ENCODE results near the gene UVRAG. TPM values are rescaled to one million over a fixed set of nuclear protein-coding genes. Genes with fewer than 3 reads are reported as not detected.

The UVRAG gene
- polyA plus RNA-seq, 2 donors: 3.1 to 3.8 TPM

DNA sequence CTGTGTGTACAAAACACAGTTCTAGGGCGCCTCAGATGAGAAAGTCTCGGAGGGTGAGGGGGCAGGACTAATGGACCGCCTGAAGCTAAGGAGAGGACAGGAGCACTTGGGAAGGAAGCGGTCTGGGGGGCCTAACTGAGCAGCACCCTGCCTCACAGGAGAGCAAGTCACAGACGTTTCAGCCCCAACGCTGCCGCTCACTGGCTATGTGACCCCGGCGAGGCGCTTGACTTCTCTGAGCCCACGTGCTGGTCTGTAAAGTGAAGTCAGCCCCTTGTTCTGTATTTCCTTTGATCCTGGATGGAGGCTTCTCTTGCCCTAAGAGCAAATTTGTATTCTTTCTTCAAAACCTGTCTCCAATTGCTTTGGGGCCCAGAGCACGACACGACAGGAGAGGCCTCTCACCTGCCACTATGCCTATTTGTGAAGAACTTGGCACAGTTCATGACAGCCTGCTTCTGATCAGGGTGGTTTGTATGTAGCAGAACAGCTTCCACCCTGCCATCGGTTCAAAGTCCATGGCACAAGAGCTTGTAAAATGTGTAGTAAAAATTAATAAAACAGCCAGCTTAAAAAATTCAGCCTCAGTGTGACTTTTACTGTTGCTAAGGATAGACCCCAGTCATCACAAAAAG lies 332.2 kb downstream of the UVRAG start:
- Histone ChIP-seq H3K27me3 (ENCODE audit: control insufficient read depth in 1 of 2, insufficient read depth in 2 of 2, low read length in 2 of 2) (no peaks in the 10 kb centered on the region), H3K27ac (ENCODE audit: low read depth in 2 of 2, low read length in 1 of 2) (no peak overlapping the region), H3K36me3 (ENCODE audit: control insufficient read depth in 2 of 2, insufficient read depth in 2 of 2, low read length in 1 of 2) (peaks cover 0 to 4% of the 10 kb centered on the region in 2 donors), H3K9me3 (ENCODE audit: control insufficient read depth in 2 of 2, insufficient read depth in 1 of 2, low read depth in 1 of 2, low read length in 1 of 2) (no peaks in the 10 kb centered on the region), H3K4me3 (ENCODE audit: low read depth in 1 of 2, low read length in 2 of 2) (no peak overlapping the region), H3K4me1 (ENCODE audit: control insufficient read depth in 2 of 2, insufficient read depth in 2 of 2, low read length in 1 of 2) (peaks cover 0 to 5% of the 10 kb centered on the region in 2 donors)
- WGBS, 2 donors: 83% methylated on average over 14 of the region's 14 CpGs

DNA sequence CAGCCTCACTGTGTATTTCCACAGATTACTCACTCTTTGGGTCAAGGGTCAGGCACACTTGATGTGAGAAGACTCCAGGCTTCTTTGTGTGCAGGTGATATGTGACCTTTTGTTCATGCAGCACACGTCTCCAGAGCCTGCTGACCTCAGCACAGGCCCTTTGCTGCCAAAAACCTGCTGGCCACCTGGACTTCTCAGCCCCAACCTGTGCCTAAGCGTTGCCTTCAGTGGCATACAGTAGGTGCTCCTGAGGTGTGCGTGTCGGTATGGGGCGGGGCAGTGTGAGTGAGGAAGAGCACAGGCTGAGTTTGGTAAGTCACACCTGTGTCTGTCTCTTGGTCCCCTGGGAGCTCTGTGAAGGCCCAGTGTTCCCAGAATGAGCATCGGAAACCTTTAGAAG lies 333.2 kb downstream of the UVRAG start:
- no peak overlapping the region for H3K4me3 ChIP-seq (ENCODE audit: low read depth in 1 of 2, low read length in 2 of 2)
- H3K4me1 ChIP-seq (ENCODE audit: control insufficient read depth in 2 of 2, insufficient read depth in 2 of 2, low read length in 1 of 2): peaks cover 0 to 5% of the 10 kb centered on the region in 2 donors
- WGBS, 2 donors: 81 to 91% methylated on average over 6 of the region's 6 CpGs
- no peaks in the 10 kb centered on the region for H3K9me3 ChIP-seq (ENCODE audit: control insufficient read depth in 2 of 2, insufficient read depth in 1 of 2, low read depth in 1 of 2, low read length in 1 of 2)
- no peaks in the 10 kb centered on the region for H3K36me3 ChIP-seq (ENCODE audit: control insufficient read depth in 2 of 2, insufficient read depth in 2 of 2, low read length in 1 of 2)
- H3K27me3 ChIP-seq (ENCODE audit: control insufficient read depth in 1 of 2, insufficient read depth in 2 of 2, low read length in 2 of 2): no peaks in the 10 kb centered on the region
- no peak overlapping the region for H3K27ac ChIP-seq (ENCODE audit: low read depth in 2 of 2, low read length in 1 of 2)

GRCh38 chr11:76148941-76149613 lies 334.1 kb downstream of the UVRAG start:
- Histone ChIP-seq H3K4me3 (ENCODE audit: low read depth in 1 of 2, low read length in 2 of 2) (no peak overlapping the region), H3K27ac (ENCODE audit: low read depth in 2 of 2, low read length in 1 of 2) (no peak overlapping the region)
- WGBS, 2 donors: 71 to 81% methylated on average over 17 of the region's 17 CpGs

DNA sequence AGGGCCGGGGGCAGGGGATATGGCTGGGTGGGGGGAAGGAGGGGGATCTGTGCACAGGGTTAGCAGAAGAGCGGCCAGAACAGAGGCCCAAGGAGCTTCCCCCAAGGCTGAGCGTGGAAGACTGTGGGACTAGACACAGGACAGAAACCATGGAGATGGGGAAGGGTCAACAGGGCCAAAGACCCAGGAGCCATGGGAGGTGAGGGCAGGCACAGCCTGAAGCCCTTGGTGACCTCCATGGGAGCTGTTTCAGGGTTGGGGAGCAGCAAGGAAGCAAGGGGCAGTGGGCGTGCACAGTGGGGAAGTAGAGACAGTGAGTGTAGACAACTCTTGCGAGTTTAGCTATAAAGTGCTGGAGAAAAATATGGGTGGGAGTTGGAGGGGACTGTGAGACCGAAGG lies 334.7 kb downstream of the UVRAG start:
- no peaks in the 10 kb centered on the region for H3K9me3 ChIP-seq (ENCODE audit: control insufficient read depth in 2 of 2, insufficient read depth in 1 of 2, low read depth in 1 of 2, low read length in 1 of 2)
- WGBS, 2 donors: 87 to 93% methylated on average over 6 of the region's 6 CpGs
- H3K27ac ChIP-seq (ENCODE audit: low read depth in 2 of 2, low read length in 1 of 2): no peak overlapping the region
- H3K27me3 ChIP-seq (ENCODE audit: control insufficient read depth in 1 of 2, insufficient read depth in 2 of 2, low read length in 2 of 2): no peaks in the 10 kb centered on the region
- no peak overlapping the region for H3K4me3 ChIP-seq (ENCODE audit: low read depth in 1 of 2, low read length in 2 of 2)
- peaks cover 0 to 5% of the 10 kb centered on the region in 2 donors for H3K4me1 ChIP-seq (ENCODE audit: control insufficient read depth in 2 of 2, insufficient read depth in 2 of 2, low read length in 1 of 2)
- no peaks in the 10 kb centered on the region for H3K36me3 ChIP-seq (ENCODE audit: control insufficient read depth in 2 of 2, insufficient read depth in 2 of 2, low read length in 1 of 2)

More at GRCh38 chr11:76148941-76149613, 334.1 kb downstream of the UVRAG start:
- H3K4me1 ChIP-seq (ENCODE audit: control insufficient read depth in 2 of 2, insufficient read depth in 2 of 2, low read length in 1 of 2): peaks cover 0 to 5% of the 10 kb centered on the region in 2 donors
- no peaks in the 10 kb centered on the region for H3K36me3 ChIP-seq (ENCODE audit: control insufficient read depth in 2 of 2, insufficient read depth in 2 of 2, low read length in 1 of 2)
- H3K9me3 ChIP-seq (ENCODE audit: control insufficient read depth in 2 of 2, insufficient read depth in 1 of 2, low read depth in 1 of 2, low read length in 1 of 2): no peaks in the 10 kb centered on the region
- H3K27me3 ChIP-seq (ENCODE audit: control insufficient read depth in 1 of 2, insufficient read depth in 2 of 2, low read length in 2 of 2): no peaks in the 10 kb centered on the region

DNA sequence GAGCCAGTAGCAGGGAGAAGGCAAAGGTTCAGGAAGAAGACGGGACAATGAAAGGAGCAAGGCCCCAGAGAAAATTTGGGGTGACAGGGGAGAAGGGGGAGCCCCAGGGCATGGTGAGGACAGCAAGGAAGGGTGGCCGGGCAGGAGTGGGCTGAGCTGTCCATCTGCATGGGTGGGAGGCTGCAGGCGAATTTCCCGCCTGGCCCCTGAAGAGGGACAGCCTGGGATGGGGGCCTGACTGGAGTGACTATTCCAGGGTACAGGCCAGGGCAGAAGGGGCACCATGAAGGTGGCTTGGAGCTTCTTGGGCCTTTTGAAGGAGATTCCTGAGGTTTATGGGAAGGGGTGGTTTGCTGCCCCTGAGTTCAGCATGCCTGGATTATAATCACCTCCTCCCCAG lies 335.1 kb downstream of the UVRAG start:
- Histone ChIP-seq H3K27ac (ENCODE audit: low read depth in 2 of 2, low read length in 1 of 2) (no peak overlapping the region), H3K4me1 (ENCODE audit: control insufficient read depth in 2 of 2, insufficient read depth in 2 of 2, low read length in 1 of 2) (peaks cover 0 to 5% of the 10 kb centered on the region in 2 donors), H3K9me3 (ENCODE audit: control insufficient read depth in 2 of 2, insufficient read depth in 1 of 2, low read depth in 1 of 2, low read length in 1 of 2) (no peaks in the 10 kb centered on the region), H3K4me3 (ENCODE audit: low read depth in 1 of 2, low read length in 2 of 2) (no peak overlapping the region), H3K27me3 (ENCODE audit: control insufficient read depth in 1 of 2, insufficient read depth in 2 of 2, low read length in 2 of 2) (no peaks in the 10 kb centered on the region), H3K36me3 (ENCODE audit: control insufficient read depth in 2 of 2, insufficient read depth in 2 of 2, low read length in 1 of 2) (no peaks in the 10 kb centered on the region)
- 94 to 98% methylated on average over 4 of the region's 4 CpGs for WGBS, 2 donors

DNA sequence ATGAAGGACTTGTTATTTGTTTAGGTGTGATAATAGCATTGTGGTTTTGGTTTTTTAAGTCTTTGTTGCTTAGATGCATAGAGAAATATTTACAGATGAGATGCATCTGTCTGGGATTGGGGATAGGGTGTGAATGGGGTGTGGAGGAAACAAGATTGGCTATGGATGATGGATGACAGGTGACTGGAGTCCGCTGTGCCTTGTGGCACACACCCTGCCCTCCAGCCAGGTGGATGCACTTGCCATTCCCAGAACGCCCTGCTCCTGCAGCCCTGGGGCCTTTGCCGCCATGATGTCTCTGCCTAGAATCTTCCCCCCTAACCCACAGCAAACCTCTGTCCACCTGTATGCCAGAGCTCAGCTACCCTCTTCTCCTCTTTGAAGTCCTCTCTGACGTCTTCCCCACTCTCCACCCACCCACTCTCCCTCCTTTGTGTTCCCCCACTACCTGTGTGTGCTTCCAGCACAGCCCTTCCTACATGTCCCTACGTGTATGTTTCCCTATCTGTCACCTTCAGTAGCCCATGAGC lies 336.6 kb downstream of the UVRAG start:
- H3K4me1 ChIP-seq (ENCODE audit: control insufficient read depth in 2 of 2, insufficient read depth in 2 of 2, low read length in 1 of 2): peaks cover 0 to 5% of the 10 kb centered on the region in 2 donors
- H3K27me3 ChIP-seq (ENCODE audit: control insufficient read depth in 1 of 2, insufficient read depth in 2 of 2, low read length in 2 of 2): no peaks in the 10 kb centered on the region
- WGBS, 2 donors: 51 to 55% methylated on average over 5 of the region's 5 CpGs
- no peak overlapping the region for H3K27ac ChIP-seq (ENCODE audit: low read depth in 2 of 2, low read length in 1 of 2)
- H3K4me3 ChIP-seq (ENCODE audit: low read depth in 1 of 2, low read length in 2 of 2): no peak overlapping the region
- H3K36me3 ChIP-seq (ENCODE audit: control insufficient read depth in 2 of 2, insufficient read depth in 2 of 2, low read length in 1 of 2): no peaks in the 10 kb centered on the region
- no peaks in the 10 kb centered on the region for H3K9me3 ChIP-seq (ENCODE audit: control insufficient read depth in 2 of 2, insufficient read depth in 1 of 2, low read depth in 1 of 2, low read length in 1 of 2)

GRCh38 chr11:76152086-76152681 lies 337.2 kb downstream of the UVRAG start:
- WGBS, 2 donors: 12 to 18% methylated on average over 30 of the region's 30 CpGs
- Histone ChIP-seq H3K4me1 (ENCODE audit: control insufficient read depth in 2 of 2, insufficient read depth in 2 of 2, low read length in 1 of 2) (peaks cover 0 to 5% of the 10 kb centered on the region in 2 donors), H3K9me3 (ENCODE audit: control insufficient read depth in 2 of 2, insufficient read depth in 1 of 2, low read depth in 1 of 2, low read length in 1 of 2) (no peaks in the 10 kb centered on the region), H3K36me3 (ENCODE audit: control insufficient read depth in 2 of 2, insufficient read depth in 2 of 2, low read length in 1 of 2) (no peaks in the 10 kb centered on the region), H3K27ac (ENCODE audit: low read depth in 2 of 2, low read length in 1 of 2) (no peak overlapping the region), H3K27me3 (ENCODE audit: control insufficient read depth in 1 of 2, insufficient read depth in 2 of 2, low read length in 2 of 2) (no peaks in the 10 kb centered on the region), H3K4me3 (ENCODE audit: low read depth in 1 of 2, low read length in 2 of 2) (peak overlapping the region; percentile 12 to 27)

DNA sequence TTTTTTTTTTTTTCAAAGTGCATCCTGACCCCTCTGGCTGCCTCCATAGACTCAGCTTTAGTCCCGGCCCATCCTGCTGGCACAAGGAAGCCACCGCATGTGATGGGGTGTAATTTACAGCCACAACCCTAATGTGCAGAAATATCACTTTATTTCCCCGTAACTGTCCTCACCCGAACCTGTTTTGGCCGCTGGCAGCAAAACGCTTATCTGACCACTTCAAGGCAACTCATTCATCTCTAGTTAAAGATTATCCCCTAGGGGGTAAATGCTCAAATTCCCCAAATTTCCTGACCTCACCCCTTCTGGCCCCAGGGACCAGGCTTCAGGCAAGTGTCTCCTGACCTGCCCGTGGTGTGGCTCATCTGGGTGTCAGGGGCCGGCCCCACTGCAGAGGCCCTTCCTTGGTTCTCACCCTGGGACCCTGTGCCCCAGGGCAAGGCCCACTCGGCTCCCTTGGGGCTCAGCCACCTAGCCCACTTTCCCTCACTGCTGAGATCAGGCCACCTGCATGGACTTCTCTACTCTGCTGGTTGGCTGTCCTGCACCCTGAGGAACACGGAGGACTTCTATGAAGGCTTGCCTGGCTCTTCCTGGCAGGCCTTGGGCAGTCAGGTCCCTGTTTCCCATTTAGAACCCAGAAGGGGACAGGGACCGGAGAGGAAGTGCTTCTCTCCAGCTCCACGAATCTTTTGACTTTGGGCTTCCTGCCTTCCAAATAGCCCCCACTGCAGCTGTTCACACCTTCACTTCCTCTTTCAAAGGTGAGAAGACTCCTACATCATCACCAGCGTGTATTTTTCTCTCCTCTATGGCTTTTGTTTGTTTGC lies 337.9 kb downstream of the UVRAG start:
- Histone ChIP-seq H3K27ac (ENCODE audit: low read depth in 2 of 2, low read length in 1 of 2) (no peak overlapping the region), H3K4me3 (ENCODE audit: low read depth in 1 of 2, low read length in 2 of 2) (no peak overlapping the region)
- 59 to 68% methylated on average over 13 of the region's 13 CpGs for WGBS, 2 donors

GRCh38 chr11:76153571-76153923 lies 338.5 kb downstream of the UVRAG start:
- H3K4me3 ChIP-seq (ENCODE audit: low read depth in 1 of 2, low read length in 2 of 2): no peak overlapping the region
- no peaks in the 10 kb centered on the region for H3K9me3 ChIP-seq (ENCODE audit: control insufficient read depth in 2 of 2, insufficient read depth in 1 of 2, low read depth in 1 of 2, low read length in 1 of 2)
- H3K4me1 ChIP-seq (ENCODE audit: control insufficient read depth in 2 of 2, insufficient read depth in 2 of 2, low read length in 1 of 2): peaks cover 0 to 5% of the 10 kb centered on the region in 2 donors
- no peaks in the 10 kb centered on the region for H3K27me3 ChIP-seq (ENCODE audit: control insufficient read depth in 1 of 2, insufficient read depth in 2 of 2, low read length in 2 of 2)
- H3K36me3 ChIP-seq (ENCODE audit: control insufficient read depth in 2 of 2, insufficient read depth in 2 of 2, low read length in 1 of 2): no peaks in the 10 kb centered on the region
- no peak overlapping the region for H3K27ac ChIP-seq (ENCODE audit: low read depth in 2 of 2, low read length in 1 of 2)
- 75% methylated on average over 6 of the region's 6 CpGs for WGBS, 2 donors

More for the DNA sequence above, 337.9 kb downstream of the UVRAG start:
- H3K27me3 ChIP-seq (ENCODE audit: control insufficient read depth in 1 of 2, insufficient read depth in 2 of 2, low read length in 2 of 2): no peaks in the 10 kb centered on the region
- H3K9me3 ChIP-seq (ENCODE audit: control insufficient read depth in 2 of 2, insufficient read depth in 1 of 2, low read depth in 1 of 2, low read length in 1 of 2): no peaks in the 10 kb centered on the region
- H3K36me3 ChIP-seq (ENCODE audit: control insufficient read depth in 2 of 2, insufficient read depth in 2 of 2, low read length in 1 of 2): no peaks in the 10 kb centered on the region
- H3K4me1 ChIP-seq (ENCODE audit: control insufficient read depth in 2 of 2, insufficient read depth in 2 of 2, low read length in 1 of 2): peaks cover 0 to 5% of the 10 kb centered on the region in 2 donors
